Uterus (tissue), 2 donors: Measurements from ENCODE around the gene DNAL4.
"Not testable (repeated sequence)": the region's sequence is repeated elsewhere in the genome, so short reads cannot be mapped to it uniquely, and the experiment has no call there.

Experiments used
- CTCF ChIP-seq, 4 experiments: fragments of 200-600 bp in 2 of 4; fragments of 450-650 bp in 2 of 4; sonication (generic) in 2 of 4; IDR thresholded peaks; one replicate each; pipeline ENCODE4 v1.5.1; 2016 to 2019; ENCODE audit warnings: antibody characterized with exemption in 4 of 4, mild to moderate bottlenecking in 2 of 4, moderate library complexity in 1 of 4
- POLR2A ChIP-seq, 2 donors: fragments of 450-650 bp; IDR thresholded peaks; one replicate each; pipeline ENCODE4 v1.6.1; 2016; ENCODE audit warnings: antibody characterized with exemption in 2 of 2, mild to moderate bottlenecking in 1 of 2, moderate library complexity in 1 of 2

- TF ChIP-seq CTCF, POLR2A (IDR thresholded peaks at IDR 0.05): not testable (repeated sequence)
Observed at GRCh38 chr22:38805041-38805593, 11.2 kb upstream of the DNAL4 start.
